GM19467 (cell line): ENCODE measurements around the gene BMP2.

Experiments used
- ATAC-seq: cut with Tn5 transposase; IDR thresholded peaks from one replicate; pipeline ENCODE4 v1.9.1; 2021; ENCODE audit warnings: mild to moderate bottlenecking, moderate library complexity; ENCODE audit not compliant: unreplicated experiment

BMP2 gene

GRCh38 chr20:6828794-6829423, 61.4 kb downstream of the BMP2 start:
- ATAC-seq, result peak; percentile 91

GRCh38 chr20:6829510-6830116, 62.1 kb downstream of the BMP2 start:
- ATAC-seq, result no peak
